CMK (cell line): ENCODE data around the gene ECPAS.
"Not testable (repeated sequence)": the region's sequence is repeated elsewhere in the genome, so short reads cannot be mapped to it uniquely, and the experiment has no call there.

ENCODE experiments used
- DNase-seq: peaks from one replicate; pipeline ENCODE4 v3.0.0-alpha.2; 2010; ENCODE audit warnings: low read depth

Gene ECPAS, protein sequence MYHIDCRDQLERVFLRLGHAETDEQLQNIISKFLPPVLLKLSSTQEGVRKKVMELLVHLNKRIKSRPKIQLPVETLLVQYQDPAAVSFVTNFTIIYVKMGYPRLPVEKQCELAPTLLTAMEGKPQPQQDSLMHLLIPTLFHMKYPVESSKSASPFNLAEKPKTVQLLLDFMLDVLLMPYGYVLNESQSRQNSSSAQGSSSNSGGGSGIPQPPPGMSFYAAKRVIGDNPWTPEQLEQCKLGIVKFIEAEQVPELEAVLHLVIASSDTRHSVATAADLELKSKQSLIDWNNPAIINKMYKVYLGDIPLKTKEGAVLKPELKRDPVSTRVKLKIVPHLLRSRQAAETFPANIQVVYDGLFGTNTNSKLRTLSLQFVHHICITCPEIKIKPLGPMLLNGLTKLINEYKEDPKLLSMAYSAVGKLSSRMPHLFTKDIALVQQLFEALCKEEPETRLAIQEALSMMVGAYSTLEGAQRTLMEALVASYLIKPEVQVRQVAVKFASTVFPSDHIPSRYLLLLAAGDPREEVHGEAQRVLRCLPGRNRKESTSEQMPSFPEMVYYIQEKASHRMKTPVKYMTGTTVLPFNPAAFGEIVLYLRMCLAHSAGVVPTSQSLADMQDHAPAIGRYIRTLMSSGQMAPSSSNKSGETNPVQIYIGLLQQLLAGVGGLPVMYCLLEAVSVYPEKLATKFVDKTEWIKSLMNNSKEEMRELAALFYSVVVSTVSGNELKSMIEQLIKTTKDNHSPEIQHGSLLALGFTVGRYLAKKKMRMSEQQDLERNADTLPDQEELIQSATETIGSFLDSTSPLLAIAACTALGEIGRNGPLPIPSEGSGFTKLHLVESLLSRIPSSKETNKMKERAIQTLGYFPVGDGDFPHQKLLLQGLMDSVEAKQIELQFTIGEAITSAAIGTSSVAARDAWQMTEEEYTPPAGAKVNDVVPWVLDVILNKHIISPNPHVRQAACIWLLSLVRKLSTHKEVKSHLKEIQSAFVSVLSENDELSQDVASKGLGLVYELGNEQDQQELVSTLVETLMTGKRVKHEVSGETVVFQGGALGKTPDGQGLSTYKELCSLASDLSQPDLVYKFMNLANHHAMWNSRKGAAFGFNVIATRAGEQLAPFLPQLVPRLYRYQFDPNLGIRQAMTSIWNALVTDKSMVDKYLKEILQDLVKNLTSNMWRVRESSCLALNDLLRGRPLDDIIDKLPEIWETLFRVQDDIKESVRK (N-terminal part only)

DNA sequence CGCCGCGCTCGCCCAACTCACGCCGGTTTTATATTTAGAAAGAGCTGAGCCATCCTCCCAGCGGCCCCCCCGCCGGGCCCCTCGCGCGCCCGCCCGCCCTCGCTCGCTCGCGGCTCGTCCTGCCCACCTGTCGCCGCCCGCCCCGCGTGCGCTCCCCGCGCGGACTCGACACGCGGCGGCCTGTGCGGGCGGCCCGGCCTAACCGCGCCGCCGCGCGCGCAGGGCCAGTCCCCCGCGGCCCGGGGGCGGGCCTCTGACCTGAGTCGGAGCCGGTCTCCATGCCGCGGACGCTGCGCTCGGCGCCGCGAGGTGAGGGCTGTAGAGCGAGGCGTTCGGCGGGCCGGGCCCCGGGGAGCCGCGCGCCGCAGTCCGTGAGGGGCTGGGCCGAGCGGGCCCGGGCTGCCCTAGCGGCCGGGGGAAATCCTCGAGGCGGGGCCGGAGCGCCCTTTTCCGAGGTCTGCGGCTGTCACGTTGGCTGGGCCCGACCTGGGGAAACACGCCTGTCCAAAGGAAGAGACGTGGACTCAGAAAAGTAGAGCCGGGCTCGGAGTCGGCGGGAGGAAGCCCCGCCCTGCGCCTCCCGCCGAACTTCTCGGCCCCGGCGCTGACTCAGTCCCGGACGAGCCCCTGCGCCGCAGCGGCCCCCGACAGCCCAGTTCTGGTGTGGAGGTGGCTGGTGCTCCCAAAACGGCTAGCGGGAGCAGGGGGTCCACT lies at the start of gene ECPAS:
Gene ECPAS, minus strand, starts transcription at position 526 of the 714 bp plus-strand sequence. CDS start 11,465 bp downstream, outside the sequence.
- peak; percentile 38 for DNase-seq

DNA sequence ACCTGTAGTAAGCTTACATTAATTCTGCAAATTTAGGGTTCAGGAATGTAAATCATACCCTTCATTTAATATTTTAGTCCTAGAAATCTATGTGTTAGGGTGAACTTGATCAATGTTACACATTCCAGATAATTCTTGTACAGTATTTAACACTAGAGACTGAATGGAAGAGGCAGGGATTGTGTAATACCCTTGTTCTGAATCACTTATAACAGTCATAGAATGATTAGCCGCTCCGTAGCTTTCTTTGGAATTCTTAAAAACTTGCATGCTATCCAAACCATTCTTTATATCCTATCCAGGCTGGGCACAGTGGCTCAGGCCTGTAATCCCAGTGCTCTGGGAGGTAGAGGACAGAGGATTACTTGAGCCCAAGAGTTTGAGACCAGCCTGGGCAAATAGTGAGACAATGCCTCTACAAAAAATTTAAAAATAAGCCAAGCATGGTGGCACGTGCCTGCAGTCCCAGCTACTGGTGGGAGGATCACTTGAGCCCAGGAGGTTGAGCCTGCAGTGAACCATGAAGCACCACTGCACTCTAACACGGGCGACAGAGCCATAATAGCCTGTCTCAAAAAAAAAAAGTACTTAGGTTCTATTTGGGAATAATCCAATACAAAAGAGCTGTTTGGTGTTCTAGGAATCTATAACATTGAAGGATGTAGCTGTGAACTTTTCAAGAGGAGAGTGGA lies 49.1 kb upstream of the ECPAS start:
- DNase-seq, result no peak

DNA sequence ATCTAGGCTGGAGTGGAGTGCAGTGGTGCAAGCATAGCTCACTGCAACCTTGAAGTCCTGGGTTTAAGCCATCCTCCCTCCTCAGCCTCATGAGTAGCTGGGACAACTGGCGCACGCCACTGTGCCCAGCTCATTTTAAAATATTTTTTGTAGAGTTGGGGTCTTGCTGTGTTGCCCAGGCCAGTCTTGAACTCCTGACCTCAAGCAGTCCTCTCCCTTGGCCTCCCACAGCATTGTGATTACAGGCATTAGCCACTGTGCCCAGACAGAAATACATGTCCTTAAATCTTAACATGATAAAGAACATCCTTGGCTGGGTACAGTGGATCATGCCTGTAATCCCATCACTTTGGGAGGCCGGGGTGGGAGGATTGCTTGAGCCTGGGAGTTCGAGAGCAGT lies 47.5 kb upstream of the ECPAS start:
- no peak for DNase-seq

DNA sequence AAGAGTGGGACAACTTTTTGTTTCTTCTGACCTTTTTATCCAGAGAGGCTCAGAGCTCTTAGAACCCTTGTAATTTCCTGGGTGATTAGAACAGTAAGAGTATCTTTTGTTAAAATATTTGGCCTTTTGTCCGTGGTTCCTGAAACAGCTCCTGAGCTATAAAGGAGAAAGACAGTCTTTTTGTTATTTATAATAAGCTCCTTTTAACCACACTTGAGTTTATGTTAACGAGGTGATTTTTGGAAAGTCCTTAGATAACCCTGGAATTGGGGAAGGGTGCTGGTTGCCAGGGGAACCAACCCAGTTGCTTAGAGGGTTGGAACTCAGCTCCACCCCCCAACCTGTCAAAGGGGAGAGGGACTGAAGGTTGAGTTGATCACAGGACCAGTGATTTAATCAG lies 45.6 kb upstream of the ECPAS start:
- DNase-seq, result no peak

DNA sequence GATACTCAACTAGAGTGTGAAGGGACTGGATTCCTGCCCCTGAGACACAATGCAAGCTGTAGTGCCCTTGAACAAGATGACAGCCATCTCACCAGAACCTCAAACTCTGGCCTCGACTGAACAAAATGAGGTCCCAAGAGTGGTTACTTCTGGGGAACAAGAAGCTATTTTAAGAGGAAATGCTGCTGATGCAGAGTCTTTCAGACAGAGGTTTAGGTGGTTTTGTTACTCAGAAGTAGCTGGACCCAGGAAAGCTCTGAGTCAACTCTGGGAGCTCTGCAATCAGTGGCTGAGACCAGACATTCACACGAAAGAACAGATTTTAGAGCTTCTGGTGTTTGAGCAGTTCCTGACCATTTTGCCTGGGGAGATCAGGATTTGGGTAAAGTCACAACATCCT lies 43.2 kb upstream of the ECPAS start:
- DNase-seq, result no peak

DNA sequence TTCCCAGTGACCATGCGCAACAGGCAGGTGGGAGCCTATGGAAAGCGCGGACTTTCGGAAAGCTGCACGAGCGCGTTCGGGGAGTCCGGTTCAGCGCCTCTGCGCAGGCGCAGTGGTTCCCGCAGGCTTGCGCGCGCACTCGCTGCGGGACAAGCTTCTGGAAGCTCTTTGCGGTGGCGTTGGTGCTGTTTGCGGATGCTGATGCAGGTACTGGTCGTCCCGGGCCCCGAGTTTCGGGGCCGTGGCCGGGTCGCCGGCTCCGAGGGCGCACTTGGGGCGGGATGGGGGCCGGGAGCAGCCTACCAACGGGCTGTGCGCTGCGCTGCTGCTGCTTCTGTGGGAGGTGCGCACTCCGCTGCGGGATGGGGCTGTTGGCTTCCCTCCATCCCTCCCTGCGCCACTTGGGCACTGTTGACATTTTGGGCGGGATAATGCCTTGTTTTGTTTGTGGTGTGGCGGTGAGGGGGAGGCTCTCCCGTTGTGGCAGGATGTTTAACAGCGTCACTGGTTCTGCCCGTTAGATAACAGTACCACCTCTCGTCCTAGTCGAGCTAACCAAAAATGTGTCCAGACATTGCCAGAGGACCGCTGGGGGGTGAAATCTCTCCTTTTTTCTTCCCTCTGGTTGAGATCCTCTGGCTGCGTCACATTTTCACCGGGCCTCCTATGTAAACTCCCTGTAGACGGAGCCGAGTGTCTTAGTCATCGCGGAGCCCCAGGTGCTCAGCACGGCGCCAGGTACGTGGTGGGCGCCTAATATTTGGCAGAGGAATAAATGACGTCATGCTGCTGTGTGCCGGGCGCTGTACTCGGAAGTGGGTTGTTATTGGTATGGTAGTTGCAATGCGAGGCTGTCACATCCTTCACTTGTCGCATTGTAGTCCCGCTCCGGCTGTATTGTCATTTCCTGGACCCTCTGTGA lies 41.1 kb upstream of the ECPAS start, which contains the start of gene ZNF483:
Gene ZNF483, plus strand, starts transcription at position 124 of the 922 bp plus-strand sequence. CDS start 2,217 bp downstream, outside the sequence.
- DNase-seq, result no peak

DNA sequence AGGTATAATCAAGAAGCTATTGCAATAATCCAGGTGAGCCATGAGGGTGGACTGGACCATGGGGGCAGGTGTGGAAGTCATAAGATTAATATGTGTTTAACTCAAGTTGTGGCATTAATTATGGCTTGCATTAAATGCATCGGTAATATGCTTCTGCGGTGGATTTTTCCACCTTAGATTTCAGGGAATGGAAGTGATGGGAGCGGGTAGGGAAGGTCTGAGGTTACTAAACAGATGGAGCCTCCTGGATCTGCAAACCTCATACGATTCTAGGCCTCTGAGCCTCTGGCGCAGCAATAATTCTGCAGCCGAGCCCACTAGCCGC lies 40.5 kb upstream of the ECPAS start:
- no peak for DNase-seq

DNA sequence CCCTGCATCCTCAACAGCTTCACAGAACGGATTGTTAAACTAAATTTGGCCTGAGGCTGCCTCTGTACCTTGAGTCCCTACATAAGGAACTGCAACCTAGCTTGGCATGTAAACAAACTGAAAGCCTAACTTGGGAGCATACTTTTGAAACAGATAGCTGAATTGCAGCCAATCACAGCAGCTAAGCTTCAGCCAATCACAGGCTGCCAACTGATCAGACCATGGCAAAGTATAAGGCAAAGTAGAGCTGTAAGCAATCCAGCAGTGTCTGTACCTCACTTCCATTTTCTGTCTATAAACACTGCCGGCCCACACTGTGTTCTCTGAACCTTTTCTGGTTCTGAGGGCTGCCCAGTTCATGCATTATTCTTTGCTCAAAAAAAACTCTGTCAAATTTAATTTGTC lies 31.9 kb upstream of the ECPAS start:
- DNase-seq, result no peak

DNA sequence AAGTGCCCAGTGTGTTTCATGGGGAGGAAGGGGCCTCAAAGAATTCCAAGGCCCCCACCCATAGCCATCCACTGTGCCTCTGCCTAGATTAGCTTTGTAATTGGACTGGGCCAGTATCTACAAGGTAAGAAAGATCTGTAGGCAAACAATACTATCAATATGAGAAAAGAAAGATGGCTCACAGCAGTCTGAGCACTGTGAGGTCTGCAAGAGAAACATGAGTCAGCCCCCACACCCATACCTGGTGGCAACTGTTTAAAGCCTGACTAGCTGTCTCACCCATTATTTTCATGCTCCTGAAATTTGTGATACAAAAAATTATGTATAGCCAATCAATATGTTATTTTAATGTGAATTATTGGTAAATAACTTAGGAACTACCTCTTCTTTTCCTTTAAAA lies 30.8 kb upstream of the ECPAS start:
- no peak for DNase-seq

DNA sequence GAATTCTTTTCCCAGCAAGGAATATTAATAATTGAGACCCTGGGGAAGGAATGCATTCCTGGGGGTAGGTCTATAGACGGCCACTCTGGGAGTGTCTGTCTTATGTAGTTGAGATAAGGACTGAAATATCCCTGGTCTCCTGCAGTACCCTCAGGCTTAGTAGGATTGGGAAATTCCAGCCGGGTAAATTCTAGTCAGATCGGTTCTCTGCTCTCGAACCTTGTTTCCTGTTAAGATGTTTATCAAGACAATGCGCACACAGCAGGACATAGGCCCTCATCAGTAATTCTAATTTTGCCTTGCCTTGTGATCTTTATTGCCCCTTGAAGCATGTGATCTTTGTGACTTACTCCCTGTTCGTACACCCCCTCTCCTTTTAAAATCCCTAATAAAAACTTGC lies 27.4 kb upstream of the ECPAS start:
- DNase-seq, result not testable (repeated sequence)

DNA sequence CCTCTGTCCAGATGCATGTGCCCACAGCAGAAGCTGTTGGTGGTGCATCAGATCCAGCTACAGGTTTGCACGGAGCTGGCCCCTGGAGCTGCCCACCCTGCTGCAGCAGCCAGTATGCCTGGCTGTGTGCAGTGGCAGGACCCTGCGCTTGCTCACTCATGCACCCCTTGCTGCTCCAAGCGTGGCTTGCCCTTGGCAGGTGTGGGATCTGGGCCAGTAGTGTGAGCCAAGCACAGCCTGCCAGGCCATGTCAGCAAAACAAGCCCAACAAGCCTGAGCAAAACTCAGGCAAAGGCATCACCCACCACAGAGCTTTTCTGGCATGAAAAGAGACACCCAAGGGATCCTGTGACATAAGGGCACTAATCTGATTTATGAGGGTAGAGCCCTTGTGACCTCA lies 18.3 kb upstream of the ECPAS start:
- DNase-seq, result no peak

DNA sequence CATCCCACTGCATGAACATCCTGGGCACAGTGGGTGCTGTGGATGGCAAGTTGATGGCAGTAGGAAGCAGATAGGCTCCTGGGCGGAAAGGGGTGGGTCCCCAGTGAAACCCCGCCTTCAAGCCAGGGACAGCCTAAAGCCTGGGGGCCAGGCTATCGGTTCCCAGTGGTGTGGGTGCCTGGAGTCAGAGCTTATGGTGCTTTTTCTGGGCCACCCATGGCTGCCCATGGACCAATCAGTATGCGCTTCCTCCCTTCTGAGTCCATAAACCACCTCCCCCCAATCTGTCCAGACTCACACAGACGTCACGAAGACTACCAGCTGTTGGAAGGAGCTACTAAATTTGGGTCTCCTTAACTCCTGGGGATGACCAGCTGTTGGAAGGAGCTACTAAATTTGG lies 17.5 kb upstream of the ECPAS start:
- DNase-seq, result no peak

DNA sequence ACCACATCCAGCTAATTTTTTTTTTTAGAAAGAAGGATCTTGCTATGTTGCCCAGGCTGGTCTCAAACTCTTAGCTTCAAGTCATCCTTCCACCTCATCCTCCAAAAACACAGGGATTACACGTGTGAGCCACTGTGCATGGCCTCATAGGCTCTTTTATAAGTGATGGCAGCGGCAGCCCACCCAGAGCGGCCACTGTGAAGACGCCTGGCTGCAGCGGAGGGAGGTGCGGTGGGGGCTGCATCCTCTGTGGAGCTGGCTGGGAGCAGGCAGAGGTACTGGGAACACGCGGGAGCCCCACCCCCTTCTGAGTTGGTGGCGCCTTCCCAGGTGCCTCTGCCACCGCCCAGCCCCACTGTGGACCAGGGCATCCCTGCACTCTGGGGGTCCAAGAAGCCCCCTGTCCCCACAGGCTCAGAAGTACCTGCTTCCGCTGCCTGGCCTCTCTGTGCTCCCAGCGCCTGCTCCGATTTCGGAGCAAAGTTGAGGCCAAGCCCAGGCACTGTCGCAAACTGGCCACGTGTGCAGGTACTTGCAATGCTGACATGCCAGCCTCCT lies 16.9 kb upstream of the ECPAS start:
- DNase-seq, result no peak

DNA sequence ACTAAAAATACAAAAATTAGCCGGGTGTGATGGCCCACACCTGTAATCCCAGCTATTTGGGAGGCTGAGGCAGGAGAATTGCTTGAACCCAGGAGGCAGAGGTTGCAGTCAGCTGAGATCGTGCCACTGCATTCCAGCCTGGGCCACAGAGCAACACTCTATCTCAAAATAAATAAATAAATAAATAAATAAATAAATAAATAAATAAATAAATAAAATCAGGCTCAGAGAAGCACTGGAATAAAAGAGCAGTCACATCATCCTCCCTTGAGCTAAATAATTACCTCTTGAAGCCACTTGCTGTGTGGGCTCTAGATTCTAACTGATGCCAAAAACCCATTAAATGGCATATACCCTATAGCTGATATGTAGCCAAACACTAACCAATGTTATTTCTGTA lies 13.0 kb upstream of the ECPAS start:
- DNase-seq, result not testable (repeated sequence)

DNA sequence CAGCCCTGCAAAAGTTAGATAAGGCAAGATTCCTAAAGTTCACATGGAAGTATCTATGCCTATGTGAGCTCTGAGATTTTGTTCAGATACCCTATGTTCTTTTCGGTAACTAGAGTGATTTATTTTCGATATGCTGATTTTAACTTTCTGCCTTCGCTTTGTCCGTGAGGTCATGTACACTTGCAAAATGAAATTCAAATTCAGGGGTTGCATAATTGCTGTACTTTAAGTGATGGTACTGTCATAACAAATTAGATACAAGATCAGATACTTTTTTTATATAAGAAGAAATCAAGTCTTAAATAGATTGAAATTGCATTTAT lies 350 bp upstream of the ECPAS start:
- no peak for DNase-seq

DNA sequence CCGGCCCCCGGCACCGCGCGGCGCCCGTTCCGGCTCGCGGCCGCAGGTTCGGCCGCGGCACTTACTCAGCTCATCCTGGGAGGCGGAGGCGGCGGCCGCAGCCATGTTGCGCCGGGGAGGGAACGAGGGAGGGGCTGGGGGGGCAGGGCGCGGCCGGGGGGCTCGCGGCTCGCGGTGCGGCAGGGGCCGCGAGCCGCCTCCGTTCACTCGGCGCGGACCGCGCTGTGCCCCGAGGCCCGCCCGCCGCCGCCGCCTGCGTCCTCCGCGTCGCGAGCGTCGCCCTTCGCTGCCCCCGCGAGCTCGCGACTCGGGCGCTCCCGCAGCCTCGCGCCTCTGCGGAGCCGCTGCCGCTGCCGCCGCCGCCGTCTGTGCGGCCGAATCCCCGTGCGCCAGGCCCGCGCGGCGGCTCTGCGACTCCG lies 735 bp downstream of the ECPAS start:
- DNase-seq, result peak; percentile 11

DNA sequence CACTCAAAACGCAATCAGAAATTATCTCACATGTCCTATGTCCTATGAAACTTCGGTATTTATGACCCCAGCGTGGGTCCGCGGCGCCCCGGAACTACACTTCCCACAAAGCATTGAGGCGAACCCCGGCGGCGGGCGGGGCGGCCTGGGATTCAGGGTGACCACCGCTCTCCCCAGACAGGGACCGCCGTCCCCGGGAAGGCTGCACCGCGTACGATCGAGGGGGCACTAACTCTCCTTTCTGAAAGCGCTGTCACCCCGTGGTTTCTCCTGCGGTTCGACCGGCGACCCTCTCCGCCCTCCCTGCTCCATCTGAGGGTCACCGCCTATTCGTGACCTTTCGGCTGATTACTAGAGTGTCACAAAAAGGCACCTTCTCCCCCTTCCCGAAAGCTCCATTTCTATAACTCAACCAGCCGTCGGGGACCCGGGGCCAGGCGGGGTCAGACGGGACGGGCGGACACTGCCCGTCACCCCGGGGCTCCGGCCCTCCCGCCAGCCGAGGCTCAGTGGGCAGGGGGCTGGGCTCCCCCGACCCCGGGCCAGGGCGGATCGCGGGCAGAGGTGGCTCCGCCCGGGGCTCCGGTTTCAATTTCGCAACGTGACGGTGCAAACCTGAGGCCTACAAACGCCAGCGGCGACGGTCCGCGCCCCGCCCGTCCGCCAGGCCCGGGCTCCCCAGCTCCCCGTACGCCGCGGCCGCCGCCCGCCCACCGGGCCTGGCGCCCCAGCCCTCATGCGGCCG lies 1.3 kb downstream of the ECPAS start:
- peak; percentile 30 for DNase-seq

DNA sequence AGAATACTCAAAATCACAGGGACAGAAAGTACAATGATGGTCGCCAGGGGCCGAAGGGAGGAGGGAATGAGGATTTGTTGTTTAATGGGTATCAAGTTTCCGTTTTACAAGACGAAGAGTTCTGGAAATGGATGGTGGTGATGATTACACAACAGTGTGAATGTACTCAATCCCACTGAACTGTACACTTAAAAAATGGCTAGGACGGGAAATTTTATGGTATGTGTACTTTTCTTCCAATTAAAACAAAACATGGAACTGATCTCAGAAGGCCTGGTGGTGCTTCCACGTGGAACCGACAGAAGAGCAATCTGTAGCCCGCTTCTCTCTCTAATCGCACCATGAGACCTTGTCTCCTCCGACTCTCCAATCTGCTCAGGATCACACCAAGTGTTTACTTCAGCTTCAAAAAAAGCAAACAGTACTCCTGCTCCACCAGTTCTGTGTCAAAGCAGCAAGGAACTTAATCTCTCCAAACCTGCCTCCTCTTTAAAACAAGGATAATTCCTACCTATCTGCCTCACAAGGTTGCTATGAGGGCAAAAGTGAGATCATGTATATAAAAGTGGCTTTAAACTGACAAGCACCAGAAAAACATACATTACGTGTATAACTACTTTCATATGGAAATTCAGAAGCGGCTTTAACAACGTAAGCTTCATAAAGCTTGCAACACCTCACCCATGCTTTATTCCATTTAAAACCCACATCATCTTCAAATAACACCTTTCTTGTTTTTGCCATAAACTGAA lies 2.1 kb downstream of the ECPAS start:
- DNase-seq, result no peak
